ENCODE measurements around the gene HARBI1.
A peak's percentile ranks its signal among the peaks of the same experiment; 100 is the strongest.
"Not testable (repeated sequence)": the region's sequence is repeated elsewhere in the genome, so short reads cannot be mapped to it uniquely, and the experiment has no call there.

Gene HARBI1

GRCh38 chr11:46594785-46595184, 22.2 kb downstream of the HARBI1 start:
- no peak for DNase-seq

GRCh38 chr11:46594374-46594700, 22.7 kb downstream of the HARBI1 start:
- no peak for DNase-seq

- peak; percentile 84 for DNase-seq
Observed at GRCh38 chr11:46593550-46594373, 23.3 kb downstream of the HARBI1 start, which contains the start of gene AMBRA1. TSS of gene AMBRA1 (minus strand) at chr11:46594023. CDS start at chr11:46548380, 45,643 bp downstream.

GRCh38 chr11:46590740-46591605, 26.1 kb downstream of the HARBI1 start:
- no peak for DNase-seq

GRCh38 chr11:46588915-46589314, 28.1 kb downstream of the HARBI1 start:
- no peak for DNase-seq

GRCh38 chr11:46588131-46588530, 28.9 kb downstream of the HARBI1 start:
- DNase-seq = no peak

- not testable (repeated sequence) for DNase-seq
Observed at GRCh38 chr11:46583513-46583912, 33.5 kb downstream of the HARBI1 start.

GRCh38 chr11:46582588-46582987, 34.4 kb downstream of the HARBI1 start:
- DNase-seq = no peak

GRCh38 chr11:46577058-46577457, 40.0 kb downstream of the HARBI1 start:
- DNase-seq = no peak

GRCh38 chr11:46574656-46575055, 42.4 kb downstream of the HARBI1 start:
- no peak for DNase-seq

- DNase-seq = no peak
Observed at GRCh38 chr11:46570790-46571398, 46.1 kb downstream of the HARBI1 start.

GRCh38 chr11:46565232-46565840, 51.7 kb downstream of the HARBI1 start:
- DNase-seq = no peak

- DNase-seq = no peak
Observed at GRCh38 chr11:46564459-46564858, 52.6 kb downstream of the HARBI1 start.

- no peak for DNase-seq
Observed at GRCh38 chr11:46562527-46562926, 54.5 kb downstream of the HARBI1 start.

- no peak for DNase-seq
Observed at GRCh38 chr11:46560300-46560991, 56.6 kb downstream of the HARBI1 start.

- no peak for DNase-seq
Observed at GRCh38 chr11:46559815-46560214, 57.2 kb downstream of the HARBI1 start.

- DNase-seq = no peak
Observed at GRCh38 chr11:46557684-46558151, 59.3 kb downstream of the HARBI1 start.

GRCh38 chr11:46555267-46556054, 61.6 kb downstream of the HARBI1 start:
- no peak for DNase-seq

- no peak for DNase-seq
Observed at GRCh38 chr11:46554213-46555147, 62.5 kb downstream of the HARBI1 start.

- no peak for DNase-seq
Observed at GRCh38 chr11:46553814-46554212, 63.2 kb downstream of the HARBI1 start.
